Activated T-cell treated with anti-CD3 and anti-CD28 coated beads, Interleukin-2, amount 50 U/mL, for 4 hours (primary cell): ENCODE data around the gene FMO5. TPM values are rescaled to one million over a fixed set of nuclear protein-coding genes. Genes with fewer than 3 reads are reported as not detected.
"Not testable (repeated sequence)": the region's sequence is repeated elsewhere in the genome, so short reads cannot be mapped to it uniquely, and the experiment has no call there.

ENCODE experiments used
- ATAC-seq, 2 donors: fragments of 200-7000 bp; cut with Tn5 transposase; one replicate each; pipeline ENCODE4 v1.10.0; 2021
- DNase-seq: peaks from one replicate; pipeline ENCODE4 v3.0.0-alpha.2; 2020
- H3K27me3 Mint-ChIP-seq: one replicate; pipeline ENCODE4 v1.8.0; 2021; ENCODE audit warnings: low read depth, mixed read lengths
- H3K36me3 Mint-ChIP-seq: one replicate; pipeline ENCODE4 v1.8.0; 2022; ENCODE audit warnings: mixed read lengths; ENCODE audit not compliant: insufficient read depth
- H3K4me1 Mint-ChIP-seq: one replicate; pipeline ENCODE4 v1.8.0; 2021; ENCODE audit warnings: low read depth, mixed read lengths
- H3K4me3 Mint-ChIP-seq: one replicate; pipeline ENCODE4 v1.8.0; 2021; ENCODE audit warnings: mild to moderate bottlenecking, moderate library complexity, mixed read lengths
- H3K9me3 Mint-ChIP-seq: one replicate; pipeline ENCODE4 v1.8.0; 2021; ENCODE audit warnings: mixed read lengths
- total RNA-seq, 3 donors: library from RNA; stranded (reverse); gene quantifications; one replicate each; pipeline ENCODE4 v1.2.1, GENCODE V29; 2021

The FMO5 gene
- total RNA-seq, 3 donors from 2014 or later, result 0.20 to 0.22 TPM; not detected in 1

DNA sequence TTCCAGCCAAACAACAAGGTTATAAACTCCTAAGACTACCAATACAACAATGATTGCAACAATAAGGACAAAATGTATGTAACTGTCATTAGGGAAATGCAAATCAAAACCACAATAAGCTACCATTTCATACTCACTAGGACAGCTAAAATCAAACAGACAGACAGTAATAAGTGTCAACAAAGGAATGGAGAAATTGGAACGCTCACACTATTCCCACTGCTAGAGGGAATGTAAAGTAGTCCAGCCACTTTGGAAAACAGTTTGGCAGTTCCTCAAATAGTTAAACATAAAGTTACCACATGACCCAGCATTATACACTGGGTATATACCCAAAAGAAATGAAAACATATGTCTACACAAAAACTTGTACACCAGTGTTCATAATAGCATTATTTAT lies 62.1 kb downstream of the FMO5 start:
- Mint-ChIP-seq H3K9me3 (no peaks in the 10 kb centered on the region), H3K27me3 (no peaks in the 10 kb centered on the region), H3K4me1 (no peaks in the 10 kb centered on the region), H3K4me3 (no peak overlapping the region), H3K36me3 (peaks cover 49% of the 10 kb centered on the region)
- DNase-seq (no peak), ATAC-seq (no peak)

DNA sequence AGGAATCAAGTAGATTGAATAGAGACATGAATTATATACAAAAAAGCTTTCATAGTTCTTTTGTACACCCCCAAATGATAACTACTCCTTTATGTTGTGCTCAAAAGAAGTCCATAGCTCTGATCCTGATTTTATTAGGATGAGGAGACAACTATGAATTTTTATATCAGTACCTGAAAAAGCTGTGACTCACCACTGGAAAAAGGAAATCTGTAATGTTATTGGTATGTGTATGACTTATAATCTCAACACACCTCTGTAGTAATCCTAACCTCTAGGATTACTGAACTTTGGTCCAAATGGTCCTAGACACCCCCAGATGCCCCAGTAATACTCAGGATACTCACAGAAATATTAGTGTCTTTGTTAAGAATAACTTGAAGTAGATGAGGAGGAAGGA lies 63.0 kb downstream of the FMO5 start:
- DNase-seq, result no peak
- Mint-ChIP-seq H3K4me3 (no peak overlapping the region), H3K27me3 (no peaks in the 10 kb centered on the region), H3K4me1 (no peaks in the 10 kb centered on the region), H3K36me3 (peaks cover 57% of the 10 kb centered on the region), H3K9me3 (no peaks in the 10 kb centered on the region)
- ATAC-seq, result no peak

DNA sequence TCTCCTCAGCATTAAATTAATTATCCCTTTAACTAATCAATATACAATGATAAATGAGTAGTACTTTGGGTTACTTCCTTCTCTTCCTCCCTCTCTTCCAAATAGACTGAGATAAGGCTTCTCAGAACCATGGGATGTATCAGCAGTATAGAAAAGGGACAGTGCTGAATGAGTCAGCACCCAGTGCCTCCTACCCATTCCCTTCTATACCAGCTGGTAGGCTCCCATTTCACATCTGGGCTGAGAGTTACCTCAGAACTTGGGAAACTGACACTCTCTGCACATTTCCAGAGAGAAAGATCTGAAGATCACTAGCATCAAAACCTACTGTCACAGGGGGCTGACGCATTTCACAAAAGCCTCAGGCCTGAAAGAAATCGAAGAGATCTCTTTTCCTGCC lies 68.0 kb downstream of the FMO5 start:
- H3K27me3 Mint-ChIP-seq, DNase-seq, H3K9me3 Mint-ChIP-seq, H3K4me3 Mint-ChIP-seq, H3K4me1 Mint-ChIP-seq, ATAC-seq: not testable (repeated sequence)
- H3K36me3 Mint-ChIP-seq, result peaks cover 56% of the 10 kb centered on the region

DNA sequence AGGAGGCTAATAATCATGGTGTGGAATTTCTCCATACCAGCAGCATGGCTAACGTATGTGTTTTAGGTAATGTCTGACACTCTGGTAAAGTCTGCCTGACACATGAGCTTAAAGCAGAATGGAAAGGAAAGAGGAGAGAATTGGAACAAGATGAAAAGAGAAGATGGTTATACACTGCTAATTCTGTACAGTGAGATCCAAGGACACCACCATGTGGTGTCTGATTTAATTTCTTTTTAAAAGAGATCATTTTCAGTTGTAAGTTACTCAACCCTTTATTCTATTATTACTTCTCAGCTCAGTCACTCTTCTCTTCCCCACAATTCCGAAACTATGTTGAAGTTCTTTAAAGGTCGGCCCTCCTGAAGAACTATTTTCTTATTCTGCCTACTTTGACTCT lies 68.5 kb downstream of the FMO5 start:
- Mint-ChIP-seq H3K4me3 (no peak overlapping the region), H3K27me3 (no peaks in the 10 kb centered on the region), H3K9me3 (no peaks in the 10 kb centered on the region), H3K36me3 (peaks cover 55% of the 10 kb centered on the region), H3K4me1 (no peaks in the 10 kb centered on the region)
- no peak for ATAC-seq
- DNase-seq, result no peak

DNA sequence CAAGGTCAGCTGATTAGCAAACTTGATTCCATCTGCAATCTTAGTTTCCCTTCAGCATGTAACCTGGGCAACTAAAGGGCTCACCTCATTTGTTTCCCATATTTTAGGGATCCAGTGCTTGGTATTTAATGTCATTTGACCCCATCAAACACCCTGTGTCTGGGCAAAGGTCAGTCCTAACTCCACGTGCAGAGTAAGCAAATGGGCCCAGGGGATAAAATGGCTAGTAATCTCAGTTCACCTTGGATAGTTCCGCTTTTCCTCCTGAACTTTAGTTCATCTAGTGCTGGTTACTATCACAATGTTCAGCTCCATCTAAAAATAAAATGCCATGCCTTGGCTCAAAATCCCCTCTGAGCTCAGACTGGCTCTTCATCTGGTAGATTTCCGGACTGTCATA lies 72.4 kb downstream of the FMO5 start:
- no peak for ATAC-seq
- H3K4me1 Mint-ChIP-seq, result no peaks in the 10 kb centered on the region

DNA sequence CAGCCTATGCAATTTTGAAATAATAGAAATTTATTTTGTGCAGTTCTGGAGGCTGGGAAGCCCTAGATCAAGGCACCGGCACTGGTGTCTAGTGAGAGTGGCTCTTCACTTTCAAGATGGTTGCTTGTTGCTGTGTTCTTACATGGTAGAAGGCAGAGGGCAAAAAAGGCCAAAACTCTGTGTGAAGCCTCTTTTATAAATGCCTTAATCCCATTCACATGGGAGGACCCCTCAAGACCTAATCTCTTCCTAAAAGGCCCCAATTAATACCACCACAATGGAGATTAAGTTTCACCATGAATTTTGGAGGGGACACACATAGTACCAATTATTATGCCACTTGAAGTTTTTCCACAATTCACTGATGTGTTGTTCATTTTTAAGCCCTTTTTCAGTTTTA lies 73.9 kb downstream of the FMO5 start:
- Mint-ChIP-seq H3K36me3 (peaks cover 16% of the 10 kb centered on the region), H3K4me3 (no peak overlapping the region), H3K27me3 (peaks cover 12% of the 10 kb centered on the region), H3K9me3 (no peaks in the 10 kb centered on the region), H3K4me1 (no peaks in the 10 kb centered on the region)
- ATAC-seq (no peak), DNase-seq (no peak)

More for the DNA sequence above, 72.4 kb downstream of the FMO5 start:
- peaks cover 27% of the 10 kb centered on the region for H3K36me3 Mint-ChIP-seq
- no peak for DNase-seq
- H3K9me3 Mint-ChIP-seq, result no peaks in the 10 kb centered on the region
- H3K4me3 Mint-ChIP-seq, result no peak overlapping the region
- H3K27me3 Mint-ChIP-seq, result no peaks in the 10 kb centered on the region

DNA sequence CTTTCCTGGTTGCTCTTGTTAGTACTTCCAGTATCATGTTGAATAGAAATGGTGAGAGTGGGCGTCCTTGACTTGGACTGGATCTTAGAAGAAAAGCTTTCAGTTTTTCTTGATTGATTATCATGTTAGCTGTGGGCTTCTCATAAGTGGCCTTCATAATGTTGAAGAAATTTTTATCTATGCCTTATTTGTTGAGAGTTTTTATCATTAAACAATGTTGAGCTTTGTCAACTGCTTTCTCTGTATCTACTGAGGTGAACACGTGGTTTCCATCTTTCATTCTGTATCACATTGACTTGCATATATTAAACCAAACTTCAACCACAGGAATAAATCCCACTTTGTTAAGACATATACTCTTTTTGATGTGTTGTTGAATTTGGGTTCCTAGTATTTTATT lies 82.3 kb downstream of the FMO5 start:
- no peak for ATAC-seq
- Mint-ChIP-seq H3K36me3 (peaks cover 3% of the 10 kb centered on the region), H3K9me3 (no peaks in the 10 kb centered on the region), H3K4me3 (no peak overlapping the region), H3K4me1 (no peaks in the 10 kb centered on the region), H3K27me3 (peaks cover 31% of the 10 kb centered on the region)
- DNase-seq, result no peak

Other genes with a start within 250 kb of the FMO5 start
- gene PRKAB2, start 52.9 kb downstream of the FMO5 start, total RNA-seq, result 1 to 10 TPM; 3.2 to 6.1 (median 5.8) TPM
- 10 to 100 TPM; 45.4 to 55.1 (median 48.4) TPM for gene CHD1L, start 17.3 kb upstream of the FMO5 start, total RNA-seq